CD4-positive, alpha-beta T cell treated with Interleukin-2 at 100 ng/mL for 4 hours (primary cell): Measurements from ENCODE around the gene XCR1.
"Not testable (repeated sequence)": the region's sequence is repeated elsewhere in the genome, so short reads cannot be mapped to it uniquely, and the experiment has no call there.

Source experiments
- DNase-seq: peaks from one replicate; pipeline ENCODE4 v3.0.0-alpha.2; 2020; ENCODE audit warnings: low spot score

Gene XCR1

GRCh38 chr3:46038916-46039315, 11.6 kb upstream of the XCR1 start:
- no peak for DNase-seq

GRCh38 chr3:46038071-46038470, 10.8 kb upstream of the XCR1 start:
- not testable (repeated sequence) for DNase-seq

GRCh38 chr3:46036191-46036590, 8.9 kb upstream of the XCR1 start:
- DNase-seq = no peak

- no peak for DNase-seq
Observed at GRCh38 chr3:46031747-46032146, 4.5 kb upstream of the XCR1 start.

GRCh38 chr3:46031269-46031668, 4.0 kb upstream of the XCR1 start:
- no peak for DNase-seq

GRCh38 chr3:46030626-46031025, 3.3 kb upstream of the XCR1 start:
- no peak for DNase-seq

GRCh38 chr3:46029953-46030543, 2.8 kb upstream of the XCR1 start:
- DNase-seq = no peak

- DNase-seq = no peak
Observed at GRCh38 chr3:46027736-46028397, 584 bp upstream of the XCR1 start.

GRCh38 chr3:46025139-46025538, 2.1 kb downstream of the XCR1 start:
- no peak for DNase-seq

GRCh38 chr3:46024131-46024530, 3.2 kb downstream of the XCR1 start:
- DNase-seq = no peak

- DNase-seq = no peak
Observed at GRCh38 chr3:46022909-46023785, 4.1 kb downstream of the XCR1 start.

- DNase-seq = no peak
Observed at GRCh38 chr3:46021516-46021915, 5.8 kb downstream of the XCR1 start.

GRCh38 chr3:46020766-46021510, 6.3 kb downstream of the XCR1 start:
- DNase-seq = no peak

- no peak for DNase-seq
Observed at GRCh38 chr3:46019707-46020106, 7.6 kb downstream of the XCR1 start.

GRCh38 chr3:46017720-46018119, 9.6 kb downstream of the XCR1 start:
- DNase-seq = no peak

GRCh38 chr3:46013316-46014094, 13.8 kb downstream of the XCR1 start:
- no peak for DNase-seq

- DNase-seq = no peak
Observed at GRCh38 chr3:46012246-46012645, 15.0 kb downstream of the XCR1 start.

GRCh38 chr3:46010519-46011113, 16.7 kb downstream of the XCR1 start:
- no peak for DNase-seq

GRCh38 chr3:46008058-46008457, 19.2 kb downstream of the XCR1 start:
- no peak for DNase-seq

GRCh38 chr3:46007280-46007679, 20.0 kb downstream of the XCR1 start:
- DNase-seq = no peak
